Brain pericyte (primary cell): ENCODE measurements around the gene UST.
"Not testable (repeated sequence)": the region's sequence is repeated elsewhere in the genome, so short reads cannot be mapped to it uniquely, and the experiment has no call there.

ENCODE experiments used
- DNase-seq: peaks from one replicate; pipeline ENCODE4 v3.0.0-alpha.2; 2012; ENCODE audit warnings: low read depth, low spot score

Gene UST

DNA sequence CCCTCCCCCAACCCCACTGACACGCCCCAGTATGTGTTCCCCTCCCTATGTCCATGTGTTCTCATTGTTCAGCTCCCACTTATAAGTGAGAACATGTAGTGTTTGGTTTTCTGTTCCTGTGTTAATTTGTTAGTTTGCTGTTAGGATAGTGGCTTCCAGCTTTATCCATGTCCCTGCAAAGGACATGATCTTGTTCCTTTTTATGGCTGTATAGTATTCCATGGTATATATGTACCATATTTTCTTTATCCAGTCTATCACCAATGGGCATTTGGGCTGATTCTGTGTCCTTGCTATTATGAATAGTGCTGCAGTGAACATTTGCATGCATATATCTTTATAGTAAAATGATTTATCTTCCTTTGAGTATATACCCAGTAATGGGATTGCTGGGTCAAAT is 259.4 kb downstream of the UST start:
- not testable (repeated sequence) for DNase-seq

DNA sequence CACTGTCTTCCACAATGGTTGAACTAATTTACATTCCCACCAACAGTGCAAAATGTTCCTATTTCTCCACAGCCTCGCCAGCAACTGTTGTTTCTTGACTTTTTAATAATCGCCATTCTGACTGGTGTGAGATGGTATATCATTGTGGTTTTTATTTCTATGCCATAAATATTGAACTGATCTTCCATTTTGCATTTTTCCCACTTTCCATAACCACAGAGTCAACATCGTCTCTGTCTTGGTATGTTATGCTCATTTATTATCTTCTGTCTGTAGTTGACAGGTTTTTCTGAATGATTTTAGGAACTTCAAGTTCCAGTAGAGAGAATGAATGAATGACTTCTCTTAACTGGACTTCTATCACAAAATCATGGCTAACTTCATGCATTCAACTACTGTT is 259.8 kb downstream of the UST start:
- DNase-seq: no peak

DNA sequence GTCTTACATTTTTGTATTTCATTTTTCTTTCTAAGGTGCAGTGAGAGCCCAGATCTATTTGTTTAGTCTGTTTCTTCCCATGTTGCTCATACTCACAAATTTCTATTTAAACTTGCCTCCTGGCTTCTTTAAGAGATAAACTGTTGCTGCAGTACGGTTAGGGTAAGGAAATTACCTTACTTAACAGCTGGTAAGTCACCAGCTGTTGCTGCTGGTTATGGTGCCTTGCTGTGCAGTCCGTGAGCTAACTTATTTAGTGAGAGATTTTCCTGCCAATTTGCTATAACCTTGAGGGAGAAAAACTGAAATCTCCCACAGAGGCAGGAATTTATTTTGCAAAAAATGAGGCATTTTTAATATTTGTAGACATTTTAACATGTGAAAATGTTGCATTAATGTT is 261.0 kb downstream of the UST start:
- DNase-seq: no peak

- DNase-seq: no peak
These were observed 261.9 kb downstream of the UST start for GRCh38 chr6:149008741-149009140.

- no peak for DNase-seq
These were observed 265.3 kb downstream of the UST start for GRCh38 chr6:149012040-149012545.

- DNase-seq: no peak
These were observed 266.9 kb downstream of the UST start for GRCh38 chr6:149013586-149014344.

DNA sequence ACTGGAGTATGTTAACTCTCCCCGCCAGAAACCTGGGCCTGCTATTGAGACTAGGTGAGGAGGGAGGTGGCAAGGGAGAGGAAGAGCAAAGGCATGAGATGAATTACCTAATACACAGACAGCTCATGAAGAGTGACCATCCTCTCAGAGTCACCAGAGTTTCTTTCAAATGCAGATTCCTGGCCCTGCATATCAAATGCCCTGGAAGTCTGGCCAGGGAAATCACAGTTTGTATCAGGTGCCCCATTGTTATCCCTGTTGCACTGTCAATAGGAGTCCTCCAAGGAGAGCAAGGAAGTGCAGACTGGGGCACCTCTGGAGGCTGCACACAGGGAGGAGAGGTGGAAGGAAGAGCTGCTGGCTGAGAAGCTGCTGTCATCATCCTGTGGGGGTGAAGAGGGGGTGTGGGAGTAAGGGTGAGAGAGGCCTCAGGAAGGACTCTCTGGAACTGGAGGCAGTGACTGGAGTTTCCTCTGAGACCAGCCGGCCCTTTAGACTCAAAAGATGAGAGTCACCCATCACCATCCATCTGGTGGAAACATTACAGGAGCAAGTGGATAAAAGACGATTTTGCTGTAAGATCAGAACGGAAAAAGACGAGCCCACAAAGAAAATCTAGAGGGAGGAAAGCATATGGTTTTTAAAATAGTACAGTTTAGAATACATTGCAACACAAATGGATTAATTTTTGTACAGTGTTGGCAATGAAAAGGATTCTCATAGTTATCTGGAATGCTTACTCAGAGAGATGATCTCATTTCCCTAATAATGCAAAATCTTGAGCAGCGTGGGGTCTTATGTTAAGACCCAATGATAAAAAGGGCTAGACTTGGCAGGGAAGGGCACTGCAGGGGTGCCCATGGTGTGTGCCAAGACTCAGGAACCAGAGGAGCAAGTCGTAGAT is 268.1 kb downstream of the UST start:
- DNase-seq: no peak

DNA sequence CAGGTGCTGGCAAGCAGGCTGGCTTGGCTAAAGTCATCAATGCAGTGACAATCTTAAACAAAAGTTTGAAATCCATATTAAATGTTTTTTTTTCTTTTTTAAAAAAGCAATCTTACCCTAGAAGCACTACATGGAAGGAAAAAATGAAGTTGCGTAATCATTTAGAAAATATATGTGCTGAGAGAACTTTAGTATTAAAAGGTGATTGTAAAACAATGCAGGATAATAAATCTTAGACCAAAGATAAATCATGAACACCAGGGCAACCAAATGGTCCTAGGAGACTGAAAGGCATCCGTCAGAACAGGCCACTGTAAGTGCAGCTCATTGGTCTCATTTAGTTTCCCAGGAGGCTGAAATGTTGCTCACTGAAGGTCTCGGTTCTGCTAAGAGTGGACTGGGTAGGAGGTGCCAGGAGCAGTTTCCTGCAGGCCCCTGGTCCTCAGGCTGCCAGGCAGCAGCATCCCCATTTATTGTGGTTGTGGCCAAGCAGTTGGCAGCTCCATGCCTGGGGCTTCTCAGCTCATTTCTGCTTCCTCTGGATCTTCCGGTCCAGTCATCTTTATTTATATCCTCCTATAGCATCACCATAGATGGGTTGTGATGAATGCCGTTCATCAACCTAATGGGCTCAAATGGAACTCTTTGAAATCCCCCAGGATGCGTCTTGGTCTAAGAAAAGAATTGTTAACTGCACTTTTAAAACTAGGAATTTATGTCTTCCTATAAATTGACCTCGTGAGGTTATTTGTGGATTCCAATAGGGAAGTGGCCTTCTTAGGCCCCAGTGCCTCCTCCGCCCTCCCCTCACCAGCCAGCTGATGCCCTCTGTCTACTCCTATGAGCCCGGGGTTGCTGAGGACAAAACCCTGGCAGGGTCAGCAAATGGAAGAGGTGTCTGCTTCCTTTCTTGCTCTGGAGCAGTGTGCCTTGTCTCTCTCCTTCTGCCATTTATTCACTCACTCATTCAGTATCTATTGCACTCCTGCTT is 269.0 kb downstream of the UST start:
- DNase-seq: no peak

DNA sequence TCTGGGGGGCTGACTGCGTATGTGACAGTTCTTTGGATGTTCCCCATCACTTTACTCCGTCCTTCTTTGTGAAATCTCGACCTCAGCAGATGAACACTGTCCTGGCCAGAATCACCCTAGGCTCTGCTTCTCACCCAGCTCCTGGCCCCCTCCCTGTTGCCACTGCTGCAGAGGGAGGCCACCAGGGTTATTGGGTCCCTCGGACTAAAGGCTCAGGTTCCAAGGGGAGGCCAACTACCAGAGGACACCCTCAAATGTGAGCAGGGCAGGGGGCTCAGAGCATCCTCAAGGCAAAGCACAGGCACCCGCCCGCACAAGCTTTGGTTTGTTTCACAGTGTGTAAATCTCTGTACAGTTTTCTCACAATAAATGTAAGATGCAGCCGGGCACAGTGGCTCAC is 269.9 kb downstream of the UST start:
- DNase-seq: no peak

GRCh38 chr6:149020319-149020718 is 273.5 kb downstream of the UST start:
- no peak for DNase-seq

DNA sequence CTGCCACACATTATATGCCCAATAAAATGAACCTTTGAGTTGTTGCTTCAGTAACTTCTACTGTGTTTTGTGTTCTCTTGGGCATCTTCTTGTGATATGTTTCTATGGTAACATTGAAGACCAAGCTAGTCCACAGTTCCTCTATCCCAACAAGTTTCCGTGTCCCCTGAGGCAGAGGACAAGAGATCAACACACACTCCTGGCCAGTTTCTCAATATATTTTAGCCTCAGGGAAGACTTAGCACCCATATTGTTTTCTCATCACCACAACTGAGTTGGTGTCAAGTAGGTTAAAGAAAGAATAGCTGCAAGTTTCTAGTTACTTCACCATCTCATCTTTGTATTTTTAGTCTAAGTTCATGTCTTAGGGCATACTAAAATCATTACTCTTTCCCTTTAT is 277.5 kb downstream of the UST start:
- no peak for DNase-seq

- DNase-seq: no peak
These were observed 278.2 kb downstream of the UST start for GRCh38 chr6:149025061-149025460.

DNA sequence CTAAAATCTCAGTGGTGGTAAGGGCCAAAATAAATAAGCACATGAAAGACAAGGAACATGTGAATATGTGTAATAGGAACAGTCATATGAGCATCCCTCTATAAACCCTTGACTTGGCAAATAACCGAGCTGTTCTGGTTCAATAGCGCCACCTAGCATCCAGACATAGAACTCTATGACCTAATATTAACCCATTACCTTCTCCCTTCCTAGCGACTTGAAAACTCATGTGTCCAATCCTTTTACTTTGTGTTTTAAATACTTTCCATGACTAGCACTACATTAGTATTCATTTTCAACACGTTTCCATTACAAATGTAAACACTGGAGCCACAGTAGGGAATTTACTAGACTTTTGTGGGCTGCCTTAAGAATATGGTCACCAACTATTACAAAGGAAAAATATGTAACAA is 279.7 kb downstream of the UST start:
- DNase-seq: peak; percentile 74

- DNase-seq: no peak
These were observed 280.7 kb downstream of the UST start for GRCh38 chr6:149027484-149027883.

GRCh38 chr6:149028767-149029405 is 282.1 kb downstream of the UST start:
- DNase-seq: peak; percentile 68

DNA sequence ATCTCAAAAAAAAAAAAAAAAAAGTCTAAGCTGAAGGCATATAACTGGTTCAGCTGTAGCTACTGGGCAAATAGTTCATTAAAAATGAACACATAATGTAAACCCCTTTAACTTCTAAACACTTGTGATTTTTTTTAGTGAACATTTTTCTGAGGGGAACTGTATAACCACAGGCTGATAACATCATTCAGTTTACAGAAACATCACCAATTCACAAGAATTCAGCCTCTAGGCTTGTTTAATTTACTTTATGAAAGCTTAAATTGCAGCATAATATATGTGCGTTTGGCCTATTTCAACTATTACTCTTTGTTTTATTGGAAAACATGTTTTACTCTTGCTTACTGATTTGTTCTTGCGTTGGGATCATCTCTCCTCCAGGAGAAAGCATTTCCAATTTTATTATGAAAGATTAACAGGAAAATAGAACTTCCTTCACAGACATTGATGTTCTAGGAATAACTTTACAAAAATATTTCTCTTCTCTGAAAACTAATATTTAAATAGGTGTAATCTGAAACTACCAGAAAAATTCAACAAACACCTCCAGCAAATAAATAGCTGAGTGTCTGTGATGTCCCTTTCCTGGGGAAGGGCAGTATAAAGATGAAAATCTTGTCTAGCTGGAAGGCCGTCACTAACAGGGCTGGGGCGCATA is 284.5 kb downstream of the UST start:
- DNase-seq: no peak

DNA sequence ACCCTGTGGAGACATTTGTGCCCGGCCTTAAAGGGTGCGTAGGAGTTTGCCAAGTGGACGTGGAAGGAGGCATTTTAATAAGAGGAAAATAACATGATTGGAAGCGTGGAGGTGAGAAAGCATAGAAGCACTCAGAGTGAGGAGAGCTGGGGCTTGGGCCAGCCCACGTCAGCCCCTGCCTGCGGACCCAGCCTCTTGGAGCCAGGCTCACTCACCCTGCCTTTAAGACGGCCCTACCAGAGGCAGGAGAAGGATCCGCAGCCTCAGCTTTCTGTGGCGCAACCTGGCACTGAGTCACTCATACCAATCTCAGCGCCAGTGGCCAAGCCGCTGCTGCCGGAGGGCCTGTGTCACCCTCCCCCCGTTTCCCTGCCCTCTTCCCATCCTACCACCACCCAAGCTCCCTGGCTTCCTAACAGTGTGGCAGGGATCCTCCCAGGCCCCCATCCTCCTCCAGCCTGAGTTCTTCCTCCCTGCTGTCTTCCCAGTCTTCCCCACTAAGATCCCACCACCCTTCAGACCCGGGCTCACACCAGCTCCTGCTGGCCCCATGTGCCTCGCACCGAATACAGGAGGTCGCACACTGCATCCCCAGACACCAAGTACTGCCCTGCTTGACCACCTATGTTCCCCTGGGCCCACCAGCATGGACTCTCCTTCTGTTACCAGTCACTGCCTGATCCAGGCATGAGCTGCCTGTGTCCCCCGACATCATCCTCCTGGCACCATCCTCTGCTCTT is 285.2 kb downstream of the UST start:
- DNase-seq: no peak

- peak; percentile 54 for DNase-seq
These were observed 286.0 kb downstream of the UST start for GRCh38 chr6:149032599-149033405.

DNA sequence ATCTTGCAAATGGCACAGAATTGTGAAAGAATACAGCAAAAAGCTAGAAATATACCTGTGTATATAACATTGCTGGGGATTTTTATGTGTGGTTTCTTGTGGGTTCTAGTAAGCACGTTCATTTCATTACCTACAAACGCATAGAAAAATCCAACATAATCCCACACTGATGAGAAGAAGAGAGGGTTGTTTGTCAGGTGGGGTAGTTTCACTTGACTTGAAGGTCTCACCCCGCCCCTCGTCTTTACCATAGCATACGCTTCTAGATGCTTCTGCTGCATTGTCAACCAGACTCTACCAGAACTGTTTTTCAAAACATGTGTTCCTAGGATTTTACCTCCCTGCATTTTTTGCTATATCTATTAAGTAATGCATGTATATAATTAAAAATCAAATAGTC is 286.6 kb downstream of the UST start:
- no peak for DNase-seq
